Prostate gland (tissue), 2 donors: Measurements from ENCODE around the gene MTARC1. TPM values are rescaled to one million over a fixed set of nuclear protein-coding genes. Genes with fewer than 3 reads are reported as not detected.

Experiments used
- DNase-seq: peaks from one replicate; pipeline ENCODE4 v3.0.0-alpha.2; 2019; ENCODE audit warnings: low spot score
- H3K27ac ChIP-seq, 2 donors: fragments of 200-600 bp; sonication (generic); 2 replicates each; pipeline ENCODE4 v1.5.1; 2017 to 2019
- H3K27me3 ChIP-seq: fragments of 200-600 bp; sonication (generic); replicated peaks from 2 replicates; pipeline ENCODE4 v1.5.1; 2019; ENCODE audit not compliant: insufficient read depth
- H3K36me3 ChIP-seq, 2 donors: fragments of 200-600 bp; sonication (generic); 1 replicate in 1 of 2; 2 replicates in 1 of 2; pipeline versions ENCODE4 v1.5.1 to v1.8.1; 2017 to 2019
- H3K4me1 ChIP-seq: fragments of 200-600 bp; sonication (generic); replicated peaks from 2 replicates; pipeline ENCODE4 v1.5.1; 2019
- H3K4me3 ChIP-seq, 2 donors: fragments of 200-600 bp; sonication (generic); 2 replicates each; pipeline ENCODE4 v1.5.1; 2017 to 2019
- H3K9me3 ChIP-seq: fragments of 200-600 bp; sonication (generic); 2 replicates; pipeline ENCODE4 v1.5.1; 2017
- CTCF ChIP-seq, 4 experiments: fragments of 200-600 bp in 2 of 4; fragments of 450-650 bp in 2 of 4; sonication (generic) in 2 of 4; IDR thresholded peaks; 1 replicate in 3 of 4; 2 replicates in 1 of 4; pipeline ENCODE4 v1.5.1; 2016 to 2019; ENCODE audit warnings: antibody characterized with exemption in 4 of 4, mild to moderate bottlenecking in 2 of 4, moderate library complexity in 2 of 4
- POLR2A ChIP-seq: fragments of 450-650 bp; IDR thresholded peaks from one replicate; pipeline ENCODE4 v1.6.1; 2016; ENCODE audit warnings: antibody characterized with exemption, mild to moderate bottlenecking
- POLR2AphosphoS5 ChIP-seq: sonication (generic); formaldehyde crosslinking; IDR thresholded peaks from one replicate; pipeline ENCODE4 v1.6.1; 2017; ENCODE audit warnings: antibody characterized with exemption
- WGBS: methylation state at CpG from one replicate; pipeline ENCODE4 v1.1.5; 2018; 5-methylcytosine and 5-hydroxymethylcytosine counted together
- intact Hi-C: fragments of 100-400 bp; cut with DNase I; formaldehyde crosslinking; loops from one replicate; pipeline ENCODE4 v1.14.2; 2022
- total RNA-seq, 2 donors: library from RNA; depleted of rRNA; stranded (reverse); fragments of >200 nt; gene quantifications; one replicate each; pipeline ENCODE4 v1.1.0, GENCODE V29; 2016

Gene MTARC1
- total RNA-seq, 2 donors from 2014 or later = 5.7 to 29.7 TPM

DNA sequence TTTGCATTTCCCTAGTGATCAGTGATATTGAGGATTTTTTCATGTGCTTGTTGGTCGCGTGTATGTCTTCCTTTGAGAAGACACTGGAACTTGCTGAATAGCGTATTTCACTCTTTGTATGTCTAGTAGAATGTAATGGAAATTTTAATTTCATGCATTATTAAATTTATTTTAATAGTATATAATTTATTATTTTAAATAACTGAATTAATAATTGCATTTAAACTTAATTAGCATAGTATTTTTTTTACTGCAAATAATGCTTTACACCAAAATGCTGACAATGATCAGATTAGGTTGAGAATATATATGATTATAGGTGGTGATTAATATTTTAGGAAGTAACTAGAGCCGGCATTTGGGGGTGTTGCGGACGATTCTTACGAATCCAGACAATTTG lies 10.5 kb upstream of the MTARC1 start:
- Histone ChIP-seq H3K9me3 (no peaks in the 10 kb centered on the region), H3K27ac (no peak overlapping the region), H3K27me3 (no peaks in the 10 kb centered on the region), H3K4me1 (no peaks in the 10 kb centered on the region), H3K36me3 (no peaks in the 10 kb centered on the region), H3K4me3 (no peak overlapping the region)
- WGBS = 91% methylated on average over 7 of the region's 7 CpGs
- no peak for DNase-seq
- intact Hi-C loops = loop anchor here (1.0 to 10.0 kb wide), 3 partner anchors 84 to 501 kb away; partner anchors contain the start of genes C1orf115 and RAB3GAP2
- no peak for TF ChIP-seq POLR2A
- no peak for TF ChIP-seq POLR2AphosphoS5
- no peak for TF ChIP-seq CTCF (IDR thresholded peaks at IDR 0.05)

DNA sequence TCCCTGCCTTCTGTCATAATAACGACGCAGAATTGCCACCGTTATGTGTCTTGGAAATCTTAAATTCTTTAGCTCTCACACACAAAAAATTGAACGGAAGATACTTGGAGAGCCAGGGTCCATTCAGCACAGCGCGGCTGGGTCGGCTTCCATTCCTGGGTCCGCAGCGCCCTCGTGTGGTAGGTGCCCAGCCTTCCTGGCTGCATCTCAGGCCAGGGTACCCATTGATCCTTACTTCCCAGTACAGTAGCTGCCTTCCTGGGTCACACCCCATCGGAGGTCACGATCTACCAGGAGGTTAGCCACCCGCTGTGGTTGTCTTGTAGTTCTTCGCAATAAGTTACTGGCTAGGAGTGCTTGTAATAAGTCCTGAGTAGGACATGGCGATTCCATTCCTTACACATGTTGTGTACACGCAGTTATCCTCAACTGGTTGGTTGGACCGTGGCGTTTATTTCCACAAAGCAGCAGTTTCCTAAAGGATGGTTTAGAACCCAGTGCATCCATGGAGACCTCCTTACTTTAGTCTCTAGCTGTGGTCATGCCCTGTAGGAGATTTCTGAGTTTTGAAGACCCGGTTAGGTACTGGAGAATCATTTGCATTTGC lies 9.9 kb upstream of the MTARC1 start:
- no peaks in the 10 kb centered on the region for H3K36me3 ChIP-seq

GRCh38 chr1:220783453-220783852 lies 3.3 kb upstream of the MTARC1 start:
- WGBS = 83% methylated on average over 3 of the region's 3 CpGs
- TF ChIP-seq CTCF (IDR thresholded peaks at IDR 0.05) (no peak), POLR2A (no peak), POLR2AphosphoS5 (no peak)
- Histone ChIP-seq H3K27me3 (no peaks in the 10 kb centered on the region), H3K9me3 (no peaks in the 10 kb centered on the region), H3K4me1 (peaks cover 15% of the 10 kb centered on the region), H3K27ac (no peak overlapping the region), H3K4me3 (no peak overlapping the region), H3K36me3 (no peaks in the 10 kb centered on the region)
- intact Hi-C loops = no loop called here
- DNase-seq = no peak

More for the DNA sequence above, 9.9 kb upstream of the MTARC1 start:
- 28% methylated on average over 19 of the region's 19 CpGs for WGBS
- H3K27ac ChIP-seq = no peak overlapping the region
- H3K4me3 ChIP-seq = no peak overlapping the region
- intact Hi-C loops = loop anchor here (1.0 to 10.0 kb wide), 3 partner anchors 85 to 502 kb away; partner anchors contain the start of genes C1orf115 and RAB3GAP2
- no peaks in the 10 kb centered on the region for H3K4me1 ChIP-seq
- DNase-seq = peak; percentile 74
- no peaks in the 10 kb centered on the region for H3K9me3 ChIP-seq
- no peaks in the 10 kb centered on the region for H3K27me3 ChIP-seq
- TF ChIP-seq CTCF (IDR thresholded peaks at IDR 0.05) = peak; percentile 58 to 87 (median 84)
- TF ChIP-seq POLR2AphosphoS5 = peak; percentile 37
- no peak for TF ChIP-seq POLR2A

DNA sequence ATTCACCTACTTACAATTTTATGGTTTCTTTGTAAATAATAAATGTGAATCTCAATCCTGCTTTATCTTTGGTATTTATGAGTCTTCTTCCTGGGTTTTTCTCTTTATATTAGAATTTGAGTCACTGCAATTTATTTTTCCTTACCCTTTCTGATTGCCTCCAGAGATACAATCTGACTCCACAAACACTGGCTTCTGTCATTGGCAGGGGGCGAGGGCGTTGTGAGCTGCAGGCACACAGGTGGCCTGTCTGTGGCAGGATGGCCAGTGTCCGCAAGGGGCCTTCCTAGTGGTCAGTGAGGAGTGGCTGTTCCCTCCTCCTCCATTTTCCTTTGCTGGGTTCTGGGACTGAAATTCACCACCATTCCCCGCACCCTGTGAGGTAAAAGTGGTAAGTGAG lies 2.0 kb upstream of the MTARC1 start:
- H3K27ac ChIP-seq = peak overlapping the region; percentile 45 to 88
- H3K9me3 ChIP-seq = no peaks in the 10 kb centered on the region
- intact Hi-C loops = no loop called here
- no peak overlapping the region for H3K4me3 ChIP-seq
- DNase-seq = no peak
- no peaks in the 10 kb centered on the region for H3K36me3 ChIP-seq
- no peak for TF ChIP-seq POLR2A
- no peak for TF ChIP-seq POLR2AphosphoS5
- no peak for TF ChIP-seq CTCF (IDR thresholded peaks at IDR 0.05)
- WGBS = 87% methylated on average over 4 of the region's 4 CpGs
- H3K4me1 ChIP-seq = peaks cover 15% of the 10 kb centered on the region
- H3K27me3 ChIP-seq = no peaks in the 10 kb centered on the region
